GM12878 (cell line): ENCODE results near the gene MYO1H. TPM values are rescaled to one million over a fixed set of nuclear protein-coding genes. Genes with fewer than 3 reads are reported as not detected.
A peak's percentile ranks its signal among the peaks of the same experiment; 100 is the strongest.

ENCODE experiments used
- ATF3 ChIP-seq: IDR thresholded peaks from 2 replicates; pipeline ENCODE4 v1.6.1; 2011; ENCODE audit warnings: low read depth, mild to moderate bottlenecking, low read length, moderate library complexity, borderline replicate concordance; ENCODE audit errors: extremely low read depth
- ATF7 ChIP-seq: fragments of 450-650 bp; IDR thresholded peaks from 2 replicates; pipeline ENCODE4 v1.6.1; 2016; ENCODE audit warnings: low read depth, mild to moderate bottlenecking
- BCL11A ChIP-seq: IDR thresholded peaks from 2 replicates; pipeline ENCODE4 v1.6.1; 2011; ENCODE audit warnings: low read depth, low read length
- BHLHE40 ChIP-seq, 2 experiments: fragments of 450-650 bp in 1 of 2; IDR thresholded peaks; 2 replicates each; pipeline ENCODE4 v1.6.1; 2011 to 2017; ENCODE audit warnings: low read depth in 2 of 2, borderline replicate concordance in 1 of 2, improper control_type of control experiment in 1 of 2, low read length in 1 of 2, mild to moderate bottlenecking in 1 of 2
- CEBPB ChIP-seq, 2 experiments: fragments of 150-350 bp in 1 of 2; IDR thresholded peaks; 2 replicates each; pipeline ENCODE4 v1.6.1; 2012 to 2014; ENCODE audit warnings: low read depth in 2 of 2, low read length in 2 of 2, borderline replicate concordance in 1 of 2, inconsistent platforms in 1 of 2
- CHD1 ChIP-seq: IDR thresholded peaks from 2 replicates; pipeline ENCODE4 v1.6.1; 2012; ENCODE audit warnings: low read depth, low read length, improper control_type of control experiment
- HDAC2 ChIP-seq: fragments of 200-600 bp; sonication (generic); IDR thresholded peaks from 2 replicates; pipeline ENCODE4 v1.6.1; 2017
- IRF3 ChIP-seq: fragments of 450-650 bp; IDR thresholded peaks from 2 replicates; pipeline ENCODE4 v1.6.1; 2014; ENCODE audit warnings: mild to moderate bottlenecking
- MLLT1 ChIP-seq: fragments of 450-650 bp; IDR thresholded peaks from 2 replicates; pipeline ENCODE4 v1.6.1; 2016; ENCODE audit warnings: mild to moderate bottlenecking
- MTA2 ChIP-seq: fragments of 450-650 bp; IDR thresholded peaks from 2 replicates; pipeline ENCODE4 v1.6.1; 2016; ENCODE audit warnings: low read depth, mild to moderate bottlenecking, moderate library complexity
- NFIC ChIP-seq: IDR thresholded peaks from 2 replicates; pipeline ENCODE4 v1.6.1; 2012; ENCODE audit warnings: low read depth, mild to moderate bottlenecking, inconsistent platforms, low read length, moderate library complexity
- RAD21 ChIP-seq: IDR thresholded peaks from 2 replicates; pipeline ENCODE4 v1.6.1; 2011; ENCODE audit warnings: mild to moderate bottlenecking, low read depth, low read length, moderate library complexity; ENCODE audit not compliant: insufficient read depth
- RB1 ChIP-seq: fragments of 450-650 bp; formaldehyde crosslinking; IDR thresholded peaks from 2 replicates; pipeline ENCODE4 v1.6.1; 2017; ENCODE audit warnings: mild to moderate bottlenecking, borderline replicate concordance
- SMAD1 ChIP-seq: fragments of 450-650 bp; IDR thresholded peaks from 2 replicates; pipeline ENCODE4 v1.6.1; 2018; ENCODE audit warnings: mild to moderate bottlenecking, low read depth; ENCODE audit not compliant: partially characterized antibody
- SRF ChIP-seq, 2 experiments: IDR thresholded peaks; 2 replicates each; pipeline ENCODE4 v1.6.1; 2011; ENCODE audit warnings: low read depth in 2 of 2, low read length in 2 of 2, mild to moderate bottlenecking in 1 of 2, moderate library complexity in 1 of 2
- TCF7 ChIP-seq: IDR thresholded peaks from 2 replicates; pipeline ENCODE4 v1.6.1; 2014; ENCODE audit warnings: antibody characterized with exemption, borderline replicate concordance
- USF2 ChIP-seq: IDR thresholded peaks from 2 replicates; pipeline ENCODE4 v1.6.1; 2011; ENCODE audit warnings: low read depth, low read length, improper control_type of control experiment, borderline replicate concordance
- WRNIP1 ChIP-seq: IDR thresholded peaks from 2 replicates; pipeline ENCODE4 v1.6.1; 2011; ENCODE audit warnings: low read depth, low read length, improper control_type of control experiment, borderline replicate concordance
- ZBTB11 ChIP-seq: fragments of 450-650 bp; formaldehyde crosslinking; IDR thresholded peaks from 2 replicates; pipeline ENCODE4 v1.5.0; 2022; ENCODE audit warnings: mild to moderate bottlenecking, missing genetic modification characterization
- ZNF207 ChIP-seq: fragments of 450-650 bp; IDR thresholded peaks from 2 replicates; pipeline ENCODE4 v1.6.1; 2014; ENCODE audit warnings: antibody characterized with exemption, mild to moderate bottlenecking, borderline replicate concordance
- polyA plus RNA-seq, 11 experiments: library from polyadenylated mRNA; depleted of rRNA in 4 of 11; unstranded in 6 of 11; stranded (reverse) in 5 of 11; fragments of >200 nt; fragmentation: Nextera tagmentation in 4 of 11; fragmentation: Illumina TruSeq in 1 of 11; extraction: Ambion mirVana in 4 of 11; extraction: Trizol in 1 of 11; gene quantifications; 1 replicate in 1 of 11; 2 replicates in 10 of 11; pipeline versions ENCODE4 v1.2.1 to v1.2.3, GENCODE V29; 2011 to 2016; ENCODE audit warnings: inconsistent platforms in 2 of 11, missing spikeins in 2 of 11, low read depth in 1 of 11
- total RNA-seq, 4 experiments: library from RNA; depleted of rRNA in 3 of 4; stranded (reverse); fragments of >200 nt in 3 of 4; fragmentation: Illumina TruSeq in 1 of 4; extraction: Trizol in 1 of 4; gene quantifications; 2 replicates each; pipeline versions ENCODE4 v1.2.1 to v1.2.3, GENCODE V29; 2013 to 2021

MYO1H gene
- total and polyA plus RNA-seq, 10 of the 15 experiments (the other 5 are each of a cell fraction or from before 2014, with no cell fraction given): 0.05 TPM; not detected in 9

- peak; percentile 26 to 32; a peak in 2 of 4 replicates for TF ChIP-seq SRF (IDR thresholded peaks at IDR 0.05; ENCODE audit: low read depth in 2 of 2, low read length in 2 of 2)
- 0 out of 2 replicates have a peak, but pooled peaks have one; percentile 45 for TF ChIP-seq MTA2
- TF ChIP-seq BCL11A: no peak
- TF ChIP-seq NFIC: peak; percentile 32; the same call in 1 of the 2 replicates
- peak in 1 of 2 experiments; percentile 27; a peak in 1 of 4 replicates for TF ChIP-seq BHLHE40 (IDR thresholded peaks at IDR 0.05; ENCODE audit: borderline replicate concordance in 1 of 2, low read depth in 2 of 2, low read length in 1 of 2)
- TF ChIP-seq USF2: no peak
- peak; percentile 82 for TF ChIP-seq ATF7
- peak; percentile 98; the same call in 1 of the 2 replicates for TF ChIP-seq RB1
- peak; percentile 89 for TF ChIP-seq MLLT1
- no peak for TF ChIP-seq TCF7
- no peak for TF ChIP-seq SMAD1
- no peak for TF ChIP-seq ATF3
- peak; percentile 98 for TF ChIP-seq ZBTB11
- TF ChIP-seq CHD1: no peak
- TF ChIP-seq HDAC2: peak; percentile 98
- peak; percentile 99 for TF ChIP-seq ZNF207
- TF ChIP-seq RAD21: no peak
- TF ChIP-seq IRF3: peak; percentile 40; the same call in 1 of the 2 replicates
- peak in 1 of 2 experiments; percentile 7; a peak in 1 of 4 replicates for TF ChIP-seq CEBPB (IDR thresholded peaks at IDR 0.05; ENCODE audit: borderline replicate concordance in 1 of 2, low read depth in 2 of 2, low read length in 2 of 2)
- TF ChIP-seq WRNIP1: peak; percentile 91; the same call in 1 of the 2 replicates
Measured at GRCh38 chr12:109477185-109477962, 129.7 kb downstream of the MYO1H start, which contains the start of the genes KCTD10 and UBE3B (continued).
